SH-SY5Y (cell line): ENCODE data around the gene DNM3.

ENCODE experiments used
- GATA2 ChIP-seq: IDR thresholded peaks from 2 replicates; pipeline ENCODE4 v1.6.1; 2011; ENCODE audit warnings: mild to moderate bottlenecking, low read depth, low read length
- GATA3 ChIP-seq: IDR thresholded peaks from 2 replicates; pipeline ENCODE4 v1.6.1; 2011; ENCODE audit warnings: low read depth, mild to moderate bottlenecking, low read length, moderate library complexity

- TF ChIP-seq GATA2: no peak
- TF ChIP-seq GATA3: no peak
These were observed 69.5 kb downstream of the DNM3 start for GRCh38 chr1:171910786-171911185.
